Suppressor macrophage treated with lipopolysaccharide for 1 hour (primary cell): Measurements from ENCODE around the gene CXorf58.

Source experiments
- DNase-seq, 3 donors: peaks; one replicate each; pipeline ENCODE4 v3.0.0-alpha.2; 2020 to 2022

CXorf58 gene

DNA sequence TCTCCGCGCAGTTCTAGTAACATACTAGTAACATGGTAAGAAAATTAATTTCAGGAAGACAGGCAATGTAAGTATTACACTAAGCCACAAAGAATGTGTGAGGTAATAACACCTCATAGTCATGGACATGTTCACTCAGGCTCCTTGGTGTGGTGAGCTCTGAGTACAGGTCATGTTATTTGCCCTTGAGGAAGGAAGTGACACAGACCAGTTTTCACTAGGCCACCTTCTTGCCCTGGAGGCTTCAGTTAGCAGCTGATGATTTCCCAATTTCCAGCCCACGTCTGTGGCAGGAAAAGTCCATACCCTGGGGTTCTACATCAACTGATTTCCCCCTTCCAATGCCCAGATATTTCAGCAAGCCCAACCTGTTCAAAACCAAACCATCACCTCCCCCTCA, 6.7 kb upstream of the CXorf58 start:
- peak; percentile 70 to 78 (median 72) for DNase-seq

DNA sequence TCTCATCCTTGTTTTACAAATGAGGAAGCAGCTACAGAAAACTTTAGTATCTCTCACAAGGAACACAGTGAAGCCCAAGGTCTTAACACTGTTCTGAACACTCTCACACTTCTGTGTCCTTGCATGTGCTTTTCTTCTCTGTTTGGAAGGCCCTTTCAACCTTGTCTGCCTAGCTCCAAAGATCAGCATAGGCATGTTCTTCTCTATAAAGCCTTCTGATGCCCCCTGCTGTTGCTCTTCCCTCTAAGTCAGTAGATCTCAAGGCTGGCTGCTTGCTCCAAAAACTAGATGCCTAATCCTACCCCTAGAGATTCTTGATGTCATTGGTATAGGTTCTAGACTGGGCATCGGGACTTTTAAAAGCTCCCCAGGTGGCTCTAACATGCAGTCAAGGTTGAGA, 6.0 kb upstream of the CXorf58 start:
- DNase-seq: peak; percentile 80 to 86 (median 81)

DNA sequence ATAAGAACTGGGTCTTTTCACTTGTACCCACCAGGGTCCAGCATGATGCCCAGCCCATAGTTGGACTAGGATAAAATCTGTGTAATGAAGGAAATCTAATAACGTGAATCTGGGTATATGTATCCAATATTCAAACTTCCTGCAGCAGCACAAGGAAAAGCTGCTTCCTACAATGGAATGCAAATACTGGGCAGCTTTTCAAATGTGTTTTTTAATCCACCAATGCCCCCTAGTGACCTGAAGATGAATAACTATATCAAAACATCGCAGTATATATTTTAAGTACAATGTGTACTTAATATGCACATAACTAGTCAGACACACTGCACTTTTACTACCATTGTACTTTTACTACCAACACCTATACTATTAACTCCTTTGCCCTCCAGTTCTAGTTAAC, 5.4 kb upstream of the CXorf58 start:
- DNase-seq: peak; percentile 48 to 68 (median 63)

DNA sequence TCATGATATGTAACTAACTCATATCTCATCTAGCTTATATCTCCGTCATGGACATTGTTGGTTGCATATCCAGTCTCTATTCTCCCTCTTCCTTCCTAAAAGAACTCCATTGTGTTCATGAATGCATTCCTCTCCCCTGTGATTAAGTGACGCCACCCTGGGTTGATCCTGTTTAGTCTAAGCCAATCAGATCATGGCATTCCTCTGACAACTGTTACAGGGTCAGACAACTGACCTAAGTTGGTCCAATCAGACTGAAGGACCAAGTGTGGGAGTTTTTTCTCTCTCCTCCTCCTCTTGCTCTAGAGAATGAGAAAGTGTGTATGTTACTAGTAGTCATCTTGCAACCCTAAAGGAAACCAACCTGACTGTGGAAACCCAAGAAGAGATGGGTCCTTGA, 3.7 kb upstream of the CXorf58 start:
- no peak for DNase-seq

DNA sequence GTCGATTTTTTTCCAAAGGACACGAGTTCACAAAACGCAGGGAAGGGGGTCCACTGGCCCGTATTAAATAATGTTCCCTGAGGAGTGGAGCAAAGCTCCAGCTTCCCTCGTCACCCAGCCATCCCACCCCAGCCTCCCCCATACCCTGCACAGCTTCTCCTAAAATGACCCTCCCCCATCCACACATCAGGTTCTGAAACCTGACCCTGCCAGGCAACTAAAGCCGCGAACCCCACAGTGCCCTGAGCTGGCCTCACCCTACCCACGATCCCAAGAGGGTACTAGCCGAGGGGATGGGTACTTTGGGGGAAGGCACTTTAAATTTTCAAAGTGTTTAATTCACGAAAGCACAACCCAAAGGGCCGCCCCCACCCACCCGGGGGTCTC, 702 bp upstream of the CXorf58 start:
- DNase-seq: no peak

DNA sequence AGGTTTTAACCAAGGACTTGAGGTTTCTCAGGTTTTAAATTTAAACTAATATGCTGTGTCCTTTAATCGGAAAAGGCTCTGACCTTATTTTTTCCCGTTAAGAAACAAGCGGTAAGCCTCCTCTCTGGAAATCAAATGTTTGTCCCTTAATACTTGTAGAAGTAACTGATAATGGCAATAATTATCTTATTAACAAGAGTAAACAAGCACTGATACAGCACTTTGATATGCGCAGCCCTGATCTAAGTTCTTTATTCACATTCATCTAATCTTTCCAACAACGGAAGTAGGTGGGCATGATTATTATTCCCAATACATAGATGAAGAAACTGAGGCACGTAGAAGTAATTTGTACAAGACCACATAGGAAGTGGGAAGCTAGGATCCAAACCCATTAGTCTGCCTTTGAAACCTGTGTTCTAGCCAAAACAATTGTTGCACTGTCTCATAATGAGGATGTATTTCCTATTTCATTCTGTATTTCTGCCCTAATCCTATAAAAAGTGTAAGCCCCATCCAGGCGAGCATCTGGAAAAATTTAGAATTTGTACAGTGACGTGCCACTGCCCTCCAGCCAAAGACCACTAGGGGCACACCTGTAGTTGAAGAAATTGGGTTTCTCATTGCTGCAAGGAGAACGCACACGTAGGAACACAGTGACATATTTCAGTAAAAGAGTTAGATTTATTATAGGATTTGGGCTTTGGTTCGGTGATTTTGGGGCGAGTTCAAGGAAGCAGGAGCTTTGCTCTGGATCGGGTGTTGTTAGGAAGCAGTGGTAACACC, 606 bp downstream of the CXorf58 start:
- no peak for DNase-seq

DNA sequence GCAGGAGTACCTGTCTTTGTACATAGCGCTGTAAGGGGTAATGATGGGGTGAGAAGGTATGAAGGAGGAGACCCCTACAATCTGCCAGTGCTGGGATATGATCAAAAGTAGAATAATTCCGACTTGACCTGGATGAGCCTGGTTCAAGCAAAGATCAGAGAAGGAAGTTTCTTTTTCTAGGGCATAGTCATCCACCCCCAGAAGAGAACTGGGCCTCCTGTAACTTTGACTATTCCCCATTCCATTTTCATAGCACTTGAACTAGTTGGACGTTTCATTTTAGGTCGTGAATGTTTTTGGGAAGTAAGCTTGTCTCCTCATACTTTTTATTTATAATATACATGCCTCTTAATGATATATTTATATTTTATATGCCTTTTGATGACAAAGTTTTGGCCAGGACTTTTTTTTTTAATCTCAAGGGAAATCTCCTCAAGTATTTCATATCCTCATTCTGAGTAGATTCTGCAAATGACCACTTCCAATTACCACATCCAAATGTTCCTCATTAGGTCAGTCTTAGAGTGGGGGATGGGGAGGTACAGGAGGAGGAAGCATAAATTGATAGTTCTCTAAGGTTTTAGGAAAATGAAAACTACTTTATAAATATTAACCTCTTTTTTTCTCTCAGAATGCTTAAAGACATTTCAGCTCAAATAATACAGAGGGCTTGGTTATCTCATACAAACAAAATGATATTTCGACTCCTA, 3.5 kb downstream of the CXorf58 start:
- peak; percentile 57 to 75 (median 65) for DNase-seq

DNA sequence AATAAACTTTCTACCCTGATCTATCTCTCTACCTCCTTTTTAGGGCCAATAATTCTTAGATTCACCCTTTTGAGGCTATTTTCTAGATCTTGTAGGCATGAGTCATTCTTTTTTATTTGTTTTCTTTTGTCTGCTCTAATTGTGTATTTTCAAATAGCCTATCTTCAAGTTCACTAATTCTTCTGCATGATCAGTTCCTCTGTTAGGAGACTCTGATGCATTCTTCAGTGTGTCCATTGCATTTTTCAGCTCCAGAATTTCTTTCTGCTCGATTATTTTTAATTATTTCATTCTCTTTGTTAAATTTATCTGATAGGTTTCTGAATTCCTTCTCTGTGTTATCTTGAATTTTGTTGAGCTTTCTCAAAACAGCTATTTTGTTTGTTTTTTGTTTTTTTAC, 11.3 kb downstream of the CXorf58 start:
- DNase-seq: no peak

DNA sequence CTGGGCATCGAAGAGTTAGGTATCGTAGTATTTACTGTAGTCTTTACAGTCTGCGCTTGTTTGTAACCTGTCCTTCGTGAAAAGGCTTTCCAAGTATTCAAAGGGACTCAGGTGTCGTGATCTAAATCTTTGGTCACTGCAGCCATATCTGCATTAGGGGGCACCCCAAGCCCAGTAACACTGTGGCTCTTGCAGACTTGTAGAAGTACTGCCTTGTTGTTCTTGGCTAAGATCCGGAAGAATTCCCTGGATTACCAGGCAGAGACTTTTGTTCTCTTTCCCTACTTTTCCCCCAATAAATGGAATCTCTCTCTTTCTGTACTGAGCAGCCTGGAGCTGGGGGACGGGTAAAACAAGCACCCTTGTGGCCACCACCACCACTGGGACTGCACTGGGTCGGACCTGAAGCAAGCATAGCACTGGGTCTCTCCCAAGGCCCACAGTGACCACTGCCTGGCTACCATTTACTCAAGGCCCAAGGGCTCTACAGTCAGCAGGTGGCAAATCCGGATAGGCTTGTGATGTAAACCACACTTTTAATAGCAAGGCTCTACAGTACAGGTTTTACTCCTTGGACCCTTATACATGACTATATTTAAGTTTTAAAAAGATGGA, 12.0 kb downstream of the CXorf58 start:
- DNase-seq: no peak

DNA sequence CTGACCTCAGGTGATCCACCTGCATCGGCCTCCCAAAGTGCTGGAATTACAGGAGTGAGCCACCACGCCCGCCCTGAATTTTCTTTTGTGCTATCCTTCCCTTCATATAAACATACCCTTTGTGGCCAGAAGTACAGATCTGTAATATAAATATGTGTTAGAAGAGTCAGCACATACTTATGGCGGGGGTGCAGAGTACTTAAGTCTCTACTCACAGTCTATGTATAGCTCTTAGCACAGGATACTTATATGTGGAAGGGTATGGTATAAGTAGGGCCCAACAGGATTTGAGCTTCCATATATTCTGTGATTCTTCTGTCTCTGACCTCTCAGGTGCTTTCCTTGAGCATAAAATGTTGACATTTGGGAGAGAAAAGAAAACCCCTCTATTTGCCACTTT, 18.2 kb downstream of the CXorf58 start:
- no peak for DNase-seq

DNA sequence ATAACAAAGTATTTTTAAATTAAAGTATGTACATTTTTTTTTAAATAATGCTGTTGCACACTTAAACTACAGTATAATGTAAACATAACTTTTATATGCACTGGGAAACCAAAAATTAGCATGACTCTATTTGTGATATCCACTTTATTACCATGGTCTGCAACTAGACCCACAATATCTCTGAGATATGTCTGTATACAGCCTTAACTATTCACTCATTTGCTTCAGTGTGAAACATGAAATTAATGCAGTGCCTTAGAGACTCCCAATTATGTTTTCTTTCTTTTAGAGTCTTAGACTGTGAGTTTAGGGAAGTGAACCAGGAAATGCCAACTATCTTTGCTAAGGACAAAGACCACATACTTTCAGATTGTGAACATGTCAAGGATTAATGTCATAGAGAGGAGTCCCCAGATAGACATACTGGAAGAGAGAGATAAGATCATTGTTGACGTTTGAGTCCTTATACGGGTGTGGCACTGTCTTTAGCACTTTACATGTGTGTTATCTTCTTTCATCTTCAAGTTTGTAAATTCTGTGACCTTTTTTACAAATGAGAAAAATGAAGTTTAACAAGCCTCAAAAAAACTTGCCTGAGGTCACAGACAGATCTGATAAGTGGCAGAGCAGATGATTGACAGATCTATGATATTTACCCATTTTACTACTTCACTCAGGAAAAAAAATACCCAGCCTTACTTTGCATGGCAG, 23.2 kb downstream of the CXorf58 start:
- DNase-seq: peak in 2 of 3 donors; percentile 19 to 24

DNA sequence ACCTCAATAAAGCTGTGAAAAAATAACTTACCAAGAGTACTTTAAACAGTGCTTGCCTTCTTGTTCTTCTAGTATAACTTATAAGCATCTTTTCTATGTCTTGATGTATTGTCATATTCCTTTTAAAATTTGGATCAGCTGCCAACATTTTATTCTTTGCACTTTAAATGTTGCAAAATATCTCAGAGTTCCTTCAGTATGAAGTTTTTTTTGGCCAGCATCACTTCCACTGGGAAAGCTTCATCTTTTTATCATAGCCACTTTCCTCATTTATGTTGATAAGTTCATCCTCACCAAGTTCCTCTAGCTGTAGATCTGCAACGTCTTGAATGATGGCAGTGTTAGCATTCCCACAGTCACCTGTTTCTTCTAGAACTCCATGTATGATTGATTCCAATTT, 24.2 kb downstream of the CXorf58 start:
- no peak for DNase-seq

DNA sequence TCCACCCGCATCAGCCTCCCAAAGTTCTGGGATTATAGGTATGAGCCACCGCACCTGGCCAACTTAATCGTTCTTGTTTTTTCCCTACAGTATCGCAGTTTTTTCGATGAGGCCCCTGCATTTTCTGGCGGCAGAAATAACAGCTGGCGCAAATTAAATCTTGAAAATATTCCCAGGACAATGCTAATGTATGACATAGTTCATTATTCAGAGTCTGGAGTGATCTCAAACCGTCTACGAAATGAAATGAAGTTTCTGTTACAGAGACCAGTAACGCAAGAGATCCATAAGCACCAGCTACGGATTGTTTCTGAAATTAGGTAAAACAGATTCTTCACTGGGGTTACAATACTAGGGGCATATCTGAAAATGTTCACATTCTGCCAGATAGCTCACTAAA, 27.3 kb downstream of the CXorf58 start:
- DNase-seq: no peak

DNA sequence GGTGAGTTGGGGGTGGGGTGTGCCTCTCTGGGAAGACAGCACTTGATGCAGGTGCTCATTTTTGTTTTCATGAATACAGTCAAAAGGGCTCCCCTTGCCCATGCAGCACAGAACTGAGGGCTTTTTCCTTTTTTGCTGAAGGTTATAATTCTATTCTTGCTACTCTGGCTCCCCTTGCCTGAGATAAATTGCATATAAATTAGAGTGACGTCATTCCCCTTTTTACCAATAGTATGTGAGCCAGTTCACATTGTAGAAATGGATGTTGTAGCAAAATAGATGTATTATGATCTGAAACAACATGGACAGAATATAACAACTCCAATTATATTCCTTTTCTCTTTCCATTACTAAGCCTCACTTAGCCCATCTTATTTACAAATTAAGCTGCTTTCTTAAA, 28.4 kb downstream of the CXorf58 start:
- DNase-seq: no peak

DNA sequence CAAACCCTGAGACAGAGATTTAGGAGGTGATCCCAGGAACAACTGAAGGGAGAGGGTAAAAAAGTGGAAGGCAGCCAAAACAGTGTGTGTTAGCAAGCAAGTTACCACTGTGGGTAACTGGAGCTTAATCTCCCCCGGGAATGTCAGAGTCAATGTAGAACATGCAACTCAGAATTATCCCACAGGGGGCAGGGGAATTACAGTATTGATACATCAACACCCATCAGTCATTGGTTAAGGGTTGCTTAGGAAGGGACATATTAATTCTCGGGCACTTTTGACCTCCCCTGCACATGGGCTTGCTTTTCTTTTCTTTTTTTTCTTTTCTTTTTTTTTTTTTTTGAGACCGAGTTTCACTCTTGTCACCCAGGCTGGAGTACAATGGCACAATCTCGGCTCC, 29.3 kb downstream of the CXorf58 start:
- DNase-seq: peak in 1 of 3 donors; percentile 5

DNA sequence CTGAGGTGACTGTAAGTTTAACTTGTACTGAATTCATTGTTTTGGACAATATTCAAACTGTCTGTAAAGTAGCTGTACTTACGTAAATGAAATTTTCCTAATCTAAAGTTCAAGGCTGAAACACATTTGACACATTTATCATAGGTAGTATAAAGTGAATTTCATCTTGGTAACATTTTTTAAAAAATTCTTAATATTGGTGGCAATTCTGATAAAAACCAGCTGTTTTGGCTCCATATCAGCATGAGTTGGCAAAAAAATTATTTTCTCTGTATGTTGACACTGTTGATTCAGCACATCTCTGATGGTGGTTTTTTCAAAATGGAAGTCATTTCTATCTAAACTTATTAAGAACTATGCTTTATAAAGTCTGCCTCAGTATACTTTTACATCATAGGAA, 30.9 kb downstream of the CXorf58 start:
- no peak for DNase-seq

DNA sequence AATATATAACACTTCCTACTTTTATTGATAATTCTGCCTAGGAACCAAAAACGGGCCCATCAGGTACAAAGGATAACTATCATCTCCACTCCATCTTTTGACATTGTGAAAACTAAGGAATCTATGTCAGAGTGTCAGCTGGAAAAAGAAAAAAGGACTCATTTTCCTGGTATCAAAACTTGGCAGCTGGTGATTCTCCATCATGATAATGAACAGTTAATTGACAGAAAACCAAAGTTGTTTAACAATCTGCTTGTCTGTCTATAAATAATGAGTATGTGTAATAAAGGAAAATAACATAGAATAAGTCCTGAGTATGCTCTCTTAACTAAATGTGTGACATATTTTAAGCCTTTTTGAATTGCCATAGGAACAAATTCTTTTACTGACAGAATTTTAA, 31.4 kb downstream of the CXorf58 start:
- no peak for DNase-seq

DNA sequence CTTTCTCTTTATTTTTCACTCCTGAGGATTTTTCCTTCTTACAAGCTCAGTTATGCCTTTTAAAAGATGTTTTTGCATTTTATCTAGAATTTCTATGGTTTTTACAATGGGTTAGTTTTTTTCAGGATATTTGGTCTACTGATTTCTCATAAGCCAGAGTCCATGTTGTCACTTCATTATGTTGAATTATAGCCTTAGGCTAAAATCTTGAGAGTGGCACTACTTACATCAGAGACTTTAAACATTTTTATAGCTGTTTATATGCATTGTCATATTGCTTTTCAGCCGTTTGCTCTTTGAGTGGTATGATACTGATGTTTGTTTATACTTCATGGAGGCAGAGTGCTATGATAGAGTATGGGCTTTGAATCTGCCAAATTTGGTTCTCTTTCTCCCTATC, 36.4 kb downstream of the CXorf58 start:
- DNase-seq: no peak

DNA sequence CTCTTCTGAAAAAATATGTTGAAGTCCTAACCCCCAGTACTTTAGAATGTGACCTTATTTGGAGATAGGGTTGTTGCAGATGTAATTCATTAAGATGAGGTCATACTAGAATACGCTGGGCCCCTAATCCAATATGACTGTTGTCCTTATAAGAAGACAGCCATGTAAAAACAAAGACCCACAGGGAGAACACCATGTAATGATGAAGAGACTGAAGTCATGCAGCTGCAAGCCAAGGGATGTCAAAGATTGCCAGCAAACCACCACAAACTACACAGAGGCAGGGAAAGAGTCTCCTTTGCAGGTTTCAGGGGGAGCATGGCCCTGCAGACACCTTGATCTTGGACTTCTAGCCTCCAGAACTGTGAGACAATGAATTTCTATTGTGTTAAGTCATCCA, 37.4 kb downstream of the CXorf58 start:
- DNase-seq: no peak

DNA sequence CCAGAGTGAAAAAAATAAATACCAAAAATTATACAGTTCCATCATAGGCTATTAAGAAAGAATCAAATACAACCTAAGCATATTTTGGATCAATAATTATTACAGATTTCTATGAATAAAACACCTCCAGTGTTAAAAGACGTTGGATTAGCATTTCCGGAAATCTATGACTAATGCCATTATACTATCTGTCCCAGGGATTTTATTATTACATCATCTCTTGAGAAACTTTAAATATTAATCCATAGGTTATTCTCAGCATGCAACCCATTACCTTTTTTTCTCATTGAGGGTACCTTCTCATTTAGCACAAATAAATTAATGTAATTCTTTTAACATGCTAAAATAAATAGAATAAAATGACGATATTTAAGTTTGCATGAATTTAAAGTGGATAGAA, 44.6 kb downstream of the CXorf58 start:
- DNase-seq: peak in 2 of 3 donors; percentile 11 to 22

DNA sequence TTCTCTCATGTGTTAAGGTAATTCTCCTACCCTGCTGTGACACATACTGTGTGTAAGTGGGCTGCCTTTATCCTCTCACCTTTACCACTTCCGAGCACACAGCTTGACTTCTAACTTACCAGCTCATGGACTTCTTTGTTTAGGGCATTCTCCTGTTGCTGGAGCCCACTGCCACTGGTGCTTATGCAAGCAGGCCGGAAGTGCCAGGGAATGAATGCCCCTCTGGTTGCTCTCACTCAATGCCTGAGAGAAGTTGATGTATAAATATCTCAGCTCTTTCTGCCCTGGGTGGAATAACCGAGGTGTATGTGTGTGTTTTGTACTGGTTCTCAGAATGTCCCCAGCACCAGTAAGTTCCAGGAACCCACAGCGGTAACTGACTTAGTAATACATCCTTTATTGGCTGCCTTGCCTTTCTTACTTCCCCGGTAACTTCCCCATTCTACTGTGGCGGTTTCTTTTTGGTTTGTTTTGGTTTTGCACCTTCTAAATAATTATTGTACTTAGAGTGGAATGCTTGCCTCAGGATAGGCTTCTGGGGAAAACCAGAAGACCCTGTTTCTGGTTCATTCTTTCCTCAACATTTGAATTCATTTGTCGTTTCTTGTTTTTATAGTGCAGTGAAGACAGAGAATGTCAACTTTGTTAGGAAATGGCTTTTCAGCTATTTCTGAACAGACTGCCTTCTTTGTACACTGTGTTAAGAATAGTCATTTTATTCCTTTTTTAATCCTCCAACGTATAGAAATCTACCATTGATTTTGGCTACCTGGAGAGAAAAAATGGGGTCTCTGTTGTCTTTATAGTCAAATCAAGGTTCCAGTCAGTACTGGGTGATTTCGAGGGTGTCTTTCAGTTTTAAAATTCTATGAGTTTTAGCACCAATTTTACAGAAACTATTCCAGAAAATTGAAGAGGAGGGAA, 45.4 kb downstream of the CXorf58 start:
- DNase-seq: peak; percentile 32 to 64 (median 48)

DNA sequence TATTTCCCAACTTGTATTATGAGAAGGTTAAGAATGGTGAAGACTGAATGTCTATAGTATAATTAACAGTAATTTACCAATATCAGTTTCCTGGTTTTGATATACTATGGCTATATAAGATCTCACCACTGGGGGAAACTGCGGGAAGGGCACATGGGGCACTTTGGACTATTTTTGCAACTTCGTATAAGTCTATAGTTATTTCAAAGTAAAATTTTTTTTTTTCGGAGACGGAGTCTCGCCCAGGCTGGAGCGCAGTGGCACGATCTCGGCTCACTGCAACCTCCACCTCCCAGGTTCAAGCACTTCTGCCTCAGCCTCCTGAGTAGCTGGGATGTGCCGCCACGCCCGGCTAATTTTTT, 46.1 kb downstream of the CXorf58 start:
- DNase-seq: peak in 1 of 3 donors; percentile 7
